GM19328 (cell line): ENCODE measurements around the gene STX10.

Experiments used
- ATAC-seq: cut with Tn5 transposase; IDR thresholded peaks from one replicate; pipeline ENCODE4 v1.9.1; 2021; ENCODE audit warnings: mild to moderate bottlenecking, moderate library complexity; ENCODE audit not compliant: unreplicated experiment

STX10 gene

GRCh38 chr19:13121551-13122274 is 28.5 kb downstream of the STX10 start:
- no peak for ATAC-seq

GRCh38 chr19:13120817-13121216 is 29.4 kb downstream of the STX10 start:
- no peak for ATAC-seq

DNA sequence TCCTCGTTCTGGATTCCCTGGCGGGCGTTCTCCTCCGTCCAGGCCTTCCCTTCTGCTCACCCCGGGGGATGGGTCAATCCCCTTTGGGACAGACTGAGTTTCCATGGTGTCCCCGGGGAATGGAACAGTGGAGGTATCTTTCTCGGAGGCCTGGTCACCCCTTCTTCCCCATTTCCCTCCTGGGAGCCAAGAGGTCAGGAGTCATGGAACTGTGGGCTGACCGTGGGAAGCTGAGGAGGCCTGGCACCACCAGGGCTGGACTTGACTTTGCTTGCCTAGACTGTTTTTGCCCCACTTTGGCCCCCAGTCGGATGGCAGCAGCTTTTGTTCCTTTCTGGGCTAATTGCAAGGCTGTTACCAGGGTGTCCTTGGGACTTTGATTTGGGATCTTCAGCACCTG is 30.1 kb downstream of the STX10 start:
- no peak for ATAC-seq

DNA sequence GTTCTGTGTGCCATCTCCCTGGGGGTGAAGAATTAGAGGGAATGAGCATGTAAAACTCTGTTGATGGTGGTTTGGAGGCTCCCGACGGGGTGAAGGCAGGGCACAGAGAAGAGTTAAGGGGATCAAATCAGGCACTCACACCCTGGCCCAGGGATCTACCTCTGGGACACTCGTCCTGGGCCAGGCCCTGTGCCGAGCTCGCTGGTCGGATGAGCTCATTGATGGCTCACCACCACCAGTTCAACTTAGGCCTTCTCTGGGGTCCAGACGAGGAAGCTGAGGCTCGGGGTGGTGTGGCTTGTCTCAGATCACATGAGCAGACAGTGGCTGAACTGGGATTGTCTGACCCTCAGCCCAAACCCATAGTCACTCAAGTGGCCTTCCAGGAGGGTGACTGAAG is 30.5 kb downstream of the STX10 start:
- ATAC-seq: no peak

GRCh38 chr19:13118424-13119193 is 31.6 kb downstream of the STX10 start:
- no peak for ATAC-seq

DNA sequence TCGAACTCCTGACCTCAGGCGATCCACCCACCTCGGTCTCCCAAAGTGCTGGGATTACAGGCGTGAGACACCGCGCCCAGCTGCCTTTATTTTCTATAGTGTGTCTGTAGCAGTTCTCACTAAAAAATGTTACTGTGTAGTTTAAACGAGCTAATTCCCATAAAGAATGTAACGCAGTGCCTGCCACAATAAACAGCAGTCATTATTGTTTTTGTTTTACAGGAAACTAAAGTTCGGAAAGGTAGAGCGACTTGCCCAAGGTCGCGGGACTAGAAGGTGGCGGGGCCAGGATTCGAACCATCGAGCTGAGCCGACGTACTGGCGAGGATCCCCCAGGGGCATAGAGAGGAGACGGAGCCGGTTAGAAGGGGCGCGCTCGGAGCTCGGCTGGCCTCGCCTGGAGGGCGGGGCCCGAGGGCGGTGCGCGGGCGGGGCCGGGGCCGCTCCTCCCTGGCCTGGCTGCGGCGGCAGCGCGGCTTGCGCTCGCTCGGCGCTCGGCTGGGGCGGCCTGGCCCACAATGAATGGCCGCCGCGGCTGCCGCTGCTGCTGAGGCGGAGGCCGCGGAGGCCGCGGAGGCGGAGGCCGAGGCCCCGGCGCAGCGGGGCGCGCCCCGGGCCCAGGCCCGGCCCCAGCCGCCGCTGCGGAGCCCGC is 32.3 kb downstream of the STX10 start, which contains the start of gene NACC1:
Gene NACC1 (plus strand): TSS at position 493 of the 652 bp plus-strand sequence. CDS start 16,944 bp downstream, outside the sequence.
- peak; percentile 62 for ATAC-seq

DNA sequence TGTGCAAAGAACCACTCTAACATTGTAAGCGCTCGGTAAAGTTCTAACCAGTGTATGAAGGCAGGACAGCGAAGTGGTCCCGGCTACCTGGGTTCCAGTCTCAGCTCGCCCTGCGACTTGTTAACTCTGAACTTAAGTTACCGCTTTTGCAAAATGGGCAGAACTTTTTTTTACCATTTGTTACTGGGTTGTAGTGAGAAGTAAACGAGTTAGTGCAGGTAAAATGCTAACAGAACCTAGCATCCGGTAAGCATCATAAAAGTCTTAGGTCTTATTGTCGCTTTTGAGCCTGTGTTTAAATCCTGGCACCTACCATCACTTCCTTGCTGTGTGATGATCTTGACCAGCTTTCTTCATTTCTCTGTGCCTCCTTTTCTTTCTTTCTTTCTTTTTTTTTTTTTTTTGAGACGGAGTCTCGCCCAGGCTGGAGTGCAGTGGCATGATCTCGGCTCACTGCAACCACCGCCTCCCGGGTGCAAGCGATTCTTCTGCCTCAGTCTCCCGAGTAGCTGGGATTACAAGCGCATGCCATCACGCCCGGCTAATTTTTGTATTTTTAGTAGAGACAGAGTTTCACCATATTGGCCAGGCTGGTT is 32.9 kb downstream of the STX10 start:
- ATAC-seq: no peak

DNA sequence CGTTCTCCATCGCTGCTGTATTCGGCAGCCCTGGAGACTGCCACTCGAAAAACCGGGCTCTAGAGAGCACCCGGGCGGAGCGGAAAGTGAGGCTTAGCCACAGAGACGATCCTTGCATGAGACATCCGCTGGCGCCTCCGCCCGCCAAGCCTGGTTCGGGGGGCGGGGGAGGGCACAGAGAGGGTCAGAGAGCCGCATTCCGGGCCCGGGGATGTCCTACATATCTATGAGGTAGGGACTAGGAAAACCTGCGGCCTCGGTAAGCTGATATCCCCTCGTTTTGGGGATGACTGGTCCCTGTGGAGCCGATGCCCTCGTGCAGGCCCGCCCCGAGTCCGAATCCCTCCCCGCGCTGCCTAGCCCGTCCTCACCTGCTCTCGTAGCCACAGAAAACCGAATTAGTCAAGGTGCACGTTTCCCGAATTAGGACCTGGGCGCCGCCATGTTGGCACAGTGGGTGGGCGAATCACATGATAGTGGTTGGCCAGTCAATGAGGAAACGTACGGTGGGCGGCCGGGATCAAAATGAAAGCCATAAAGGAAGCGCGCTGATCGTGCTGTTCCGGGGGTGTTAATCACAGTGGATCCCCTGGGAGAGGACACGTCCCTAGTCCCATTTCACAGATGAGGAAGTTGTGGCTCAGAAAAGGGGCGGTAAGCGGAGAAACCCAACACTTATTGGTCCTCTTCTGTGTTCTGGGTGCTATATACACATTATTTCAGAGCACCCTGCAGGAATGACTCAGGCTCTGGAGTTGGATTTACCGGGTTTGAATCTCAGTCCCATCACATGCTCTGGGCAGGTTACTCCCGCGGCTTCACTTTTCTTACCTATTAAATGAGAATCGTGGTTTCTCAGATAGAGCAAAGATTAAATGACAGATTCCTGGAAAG is 33.6 kb downstream of the STX10 start, which contains the start of gene TRMT1:
Gene TRMT1 (minus strand): TSS at position 459 of the 894 bp plus-strand sequence. CDS start 341 bp downstream, at position 118.
- ATAC-seq: peak; percentile 41

- no peak for ATAC-seq
Measured at GRCh38 chr19:13115936-13116281, 34.3 kb downstream of the STX10 start.

DNA sequence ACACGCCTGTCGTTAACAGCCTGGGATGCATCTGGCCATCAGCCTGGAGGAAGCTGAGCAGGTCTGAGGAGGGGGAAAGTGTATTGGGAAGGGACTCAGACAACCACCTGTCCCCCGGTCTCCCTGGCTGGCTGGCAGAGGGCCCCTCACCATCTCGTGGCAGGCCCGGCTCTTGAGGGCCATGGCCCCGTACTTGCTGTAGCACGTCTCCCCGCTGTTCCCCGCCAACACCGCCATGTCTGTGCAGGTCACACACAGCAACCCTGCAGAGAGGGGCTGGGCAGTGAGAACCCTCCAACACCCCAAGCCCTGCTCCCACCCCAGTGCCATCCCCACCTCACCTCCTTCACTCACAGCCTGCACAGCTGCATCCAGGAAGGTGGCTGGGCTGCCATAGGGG is 37.6 kb downstream of the STX10 start:
- ATAC-seq: no peak

- ATAC-seq: no peak
Measured at GRCh38 chr19:13110099-13110610, 40.0 kb downstream of the STX10 start.

GRCh38 chr19:13109361-13110098 is 40.6 kb downstream of the STX10 start:
- no peak for ATAC-seq

GRCh38 chr19:13104848-13105711 is 45.1 kb downstream of the STX10 start:
- ATAC-seq: no peak

GRCh38 chr19:13104360-13104847 is 45.8 kb downstream of the STX10 start:
- ATAC-seq: no peak

GRCh38 chr19:13103581-13104359 is 46.4 kb downstream of the STX10 start:
- ATAC-seq: no peak

DNA sequence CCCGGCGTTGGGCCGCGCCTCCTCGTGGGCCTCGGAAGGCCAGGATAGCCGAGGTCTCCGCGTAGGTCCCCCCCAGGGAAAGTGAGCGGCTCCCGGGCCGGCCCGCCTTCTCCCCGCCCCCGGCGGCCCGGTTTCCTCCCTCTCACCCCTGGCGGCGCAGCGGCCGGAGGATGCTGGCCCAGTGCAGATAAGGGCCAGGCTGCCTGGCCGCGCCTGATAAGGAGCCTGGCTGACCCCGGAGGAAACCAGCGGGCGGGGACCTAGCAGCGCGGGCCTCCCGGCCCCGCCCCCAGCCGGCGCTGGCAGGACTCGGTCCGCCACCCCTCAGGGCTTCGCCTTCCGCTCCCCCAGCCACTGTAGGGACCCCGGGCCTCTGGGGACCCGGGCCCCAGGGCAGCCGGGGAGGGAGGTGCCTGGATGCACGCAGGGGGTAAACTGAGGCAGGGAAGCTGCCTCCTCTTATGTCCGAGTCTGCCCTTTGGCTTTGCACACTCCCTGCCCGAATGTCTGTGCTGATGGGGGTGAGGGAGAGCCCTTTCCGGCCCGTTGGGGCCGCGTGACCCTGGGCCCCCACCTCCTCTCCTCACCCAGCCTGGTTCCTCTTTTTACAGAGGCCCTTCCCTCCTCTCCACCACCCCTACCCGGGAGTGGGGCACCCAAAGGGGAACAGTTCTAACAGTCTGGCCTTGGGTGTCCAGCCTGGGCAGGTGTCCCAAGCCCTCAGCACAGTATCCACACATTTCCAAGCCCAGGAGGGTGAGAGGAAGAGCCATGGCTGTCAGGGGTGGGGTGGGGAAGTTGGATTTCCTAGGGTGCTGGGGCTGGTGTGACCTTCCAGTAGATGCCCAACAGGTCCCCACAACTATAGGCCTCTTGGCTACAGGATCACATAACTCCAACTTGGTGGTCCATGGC is 47.3 kb downstream of the STX10 start, which contains the start of gene LYL1:
Gene LYL1 (minus strand): TSS at position 193 of the 915 bp plus-strand sequence. CDS start 1,687 bp downstream, outside the sequence.
- ATAC-seq: peak; percentile 41

DNA sequence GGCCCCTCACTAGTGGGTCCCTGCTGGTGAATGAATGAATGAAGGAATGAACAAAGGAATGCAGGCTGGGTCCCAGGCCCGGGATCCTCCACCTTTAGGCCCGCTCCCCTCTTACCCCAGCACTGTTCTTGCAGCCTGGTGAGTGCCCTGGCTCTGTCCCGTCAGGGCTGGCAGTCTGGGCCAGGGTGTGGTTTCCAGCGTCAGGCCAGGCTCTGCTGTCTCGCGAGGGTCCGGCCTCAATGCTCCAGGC is 47.8 kb downstream of the STX10 start:
- no peak for ATAC-seq
